Fibroblast of pulmonary artery (primary cell): ENCODE results near the gene SLX4.
A peak's percentile ranks its signal among the peaks of the same experiment; 100 is the strongest.

Source experiments
- DNase-seq: peaks from one replicate; pipeline ENCODE4 v3.0.0-alpha.2; 2010; ENCODE audit warnings: low read depth
- H3K4me3 ChIP-seq: replicated peaks from 2 replicates; pipeline ENCODE4 v1.5.1; 2011; ENCODE audit warnings: low read depth, mild to moderate bottlenecking, control low read depth, low read length, moderate library complexity
- TF ChIP-seq, protein P1 (sequence below): IDR thresholded peaks from 2 replicates; pipeline ENCODE4 v1.5.1; 2011; ENCODE audit warnings: mild to moderate bottlenecking, control low read depth, low read length, inconsistent platforms; ENCODE audit errors: missing control alignments

The SLX4 gene

DNA sequence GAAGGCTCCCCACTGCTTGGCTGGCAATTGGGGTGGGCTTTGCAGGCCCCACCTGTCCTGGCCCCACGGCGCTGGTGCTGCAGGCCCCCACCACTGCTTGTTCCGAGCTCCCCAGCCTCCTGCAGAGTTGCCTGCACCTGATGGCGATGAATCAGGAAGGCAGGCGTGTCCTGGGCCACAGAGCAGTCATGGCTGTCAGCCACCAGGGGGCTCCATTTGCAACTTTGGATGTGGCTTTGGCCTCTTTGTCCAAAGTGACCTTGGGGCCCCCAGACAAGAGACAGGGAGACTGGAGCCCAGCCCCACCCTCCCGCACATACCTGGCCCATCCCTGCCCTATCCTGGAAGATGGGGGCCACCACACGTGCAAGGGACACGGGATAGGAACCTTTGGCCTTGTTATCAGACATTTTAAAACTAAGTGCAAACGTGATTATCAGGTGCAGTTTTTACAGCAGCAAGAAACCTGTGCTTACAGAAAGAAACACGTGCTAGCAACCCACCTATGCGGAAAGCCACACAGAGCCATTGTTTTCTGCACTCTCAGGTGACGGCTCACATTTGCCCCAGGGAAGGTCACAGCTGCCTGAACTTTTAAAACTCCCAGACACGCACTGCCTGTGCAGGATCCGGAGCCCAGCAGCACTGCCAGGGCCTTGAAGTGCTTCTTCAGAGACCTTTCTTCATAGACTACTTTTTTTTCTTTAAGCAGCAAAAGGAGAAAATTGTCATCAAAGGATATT lies 43.0 kb upstream of the SLX4 start, which contains the start of gene DNASE1:
Gene DNASE1 (plus strand): TSS at position 443 of the 743 bp plus-strand sequence. CDS start 683 bp downstream, outside the sequence.
- DNase-seq: peak; percentile 67
- no peak within 1 kb of the TSS for H3K4me3 ChIP-seq
- TF ChIP-seq, protein P1, sequence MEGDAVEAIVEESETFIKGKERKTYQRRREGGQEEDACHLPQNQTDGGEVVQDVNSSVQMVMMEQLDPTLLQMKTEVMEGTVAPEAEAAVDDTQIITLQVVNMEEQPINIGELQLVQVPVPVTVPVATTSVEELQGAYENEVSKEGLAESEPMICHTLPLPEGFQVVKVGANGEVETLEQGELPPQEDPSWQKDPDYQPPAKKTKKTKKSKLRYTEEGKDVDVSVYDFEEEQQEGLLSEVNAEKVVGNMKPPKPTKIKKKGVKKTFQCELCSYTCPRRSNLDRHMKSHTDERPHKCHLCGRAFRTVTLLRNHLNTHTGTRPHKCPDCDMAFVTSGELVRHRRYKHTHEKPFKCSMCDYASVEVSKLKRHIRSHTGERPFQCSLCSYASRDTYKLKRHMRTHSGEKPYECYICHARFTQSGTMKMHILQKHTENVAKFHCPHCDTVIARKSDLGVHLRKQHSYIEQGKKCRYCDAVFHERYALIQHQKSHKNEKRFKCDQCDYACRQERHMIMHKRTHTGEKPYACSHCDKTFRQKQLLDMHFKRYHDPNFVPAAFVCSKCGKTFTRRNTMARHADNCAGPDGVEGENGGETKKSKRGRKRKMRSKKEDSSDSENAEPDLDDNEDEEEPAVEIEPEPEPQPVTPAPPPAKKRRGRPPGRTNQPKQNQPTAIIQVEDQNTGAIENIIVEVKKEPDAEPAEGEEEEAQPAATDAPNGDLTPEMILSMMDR: peak; percentile 71

GRCh38 chr16:3652373-3653195 lies 41.2 kb upstream of the SLX4 start:
- no peak for DNase-seq
- no peak overlapping the region for H3K4me3 ChIP-seq
- TF ChIP-seq, protein P1: no peak

DNA sequence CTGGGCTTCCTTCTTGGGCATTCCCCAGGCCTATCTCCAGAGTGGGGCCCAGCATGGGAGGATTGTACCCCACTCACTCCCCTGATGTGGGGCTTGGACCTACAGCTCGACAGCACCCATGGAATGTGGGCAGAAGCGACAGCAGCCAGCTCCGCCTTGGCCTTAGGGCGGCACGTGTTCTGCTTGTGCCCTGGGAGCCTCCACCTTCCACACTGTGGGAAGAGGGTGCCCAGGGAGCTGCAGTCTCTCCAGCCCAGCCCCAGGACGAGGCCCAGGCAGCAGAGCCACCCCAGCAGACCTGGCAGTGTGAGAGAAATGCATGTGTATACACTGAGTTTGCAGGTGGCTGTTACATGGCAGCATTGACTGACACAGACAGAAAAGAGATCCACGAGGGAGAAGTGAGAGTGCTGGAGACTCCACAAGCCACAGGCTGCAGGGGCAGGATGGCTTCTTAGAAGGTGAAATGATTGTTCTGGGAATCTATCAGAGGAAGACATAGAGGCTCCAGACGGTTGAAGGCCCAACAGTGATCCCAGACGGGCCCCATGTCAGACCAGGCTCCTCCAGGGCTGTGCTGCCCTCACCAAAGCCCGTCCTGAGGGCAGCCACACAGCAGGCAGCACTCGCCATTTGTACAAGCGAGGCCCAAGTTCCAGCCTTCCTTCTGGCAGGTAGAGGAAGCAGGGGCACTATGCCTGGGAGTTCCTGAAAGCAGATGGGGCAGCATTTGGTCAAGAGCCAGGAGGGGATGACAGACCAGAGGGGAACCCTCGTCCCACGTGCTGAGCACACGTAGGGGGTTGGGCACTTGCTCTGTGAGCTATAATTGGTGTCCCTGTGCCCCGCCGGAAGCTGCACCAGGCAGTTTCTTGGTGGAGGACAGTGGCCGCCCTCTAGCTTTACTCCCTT lies 40.3 kb upstream of the SLX4 start:
- TF ChIP-seq, protein P1: no peak
- H3K4me3 ChIP-seq: no peak overlapping the region
- no peak for DNase-seq

DNA sequence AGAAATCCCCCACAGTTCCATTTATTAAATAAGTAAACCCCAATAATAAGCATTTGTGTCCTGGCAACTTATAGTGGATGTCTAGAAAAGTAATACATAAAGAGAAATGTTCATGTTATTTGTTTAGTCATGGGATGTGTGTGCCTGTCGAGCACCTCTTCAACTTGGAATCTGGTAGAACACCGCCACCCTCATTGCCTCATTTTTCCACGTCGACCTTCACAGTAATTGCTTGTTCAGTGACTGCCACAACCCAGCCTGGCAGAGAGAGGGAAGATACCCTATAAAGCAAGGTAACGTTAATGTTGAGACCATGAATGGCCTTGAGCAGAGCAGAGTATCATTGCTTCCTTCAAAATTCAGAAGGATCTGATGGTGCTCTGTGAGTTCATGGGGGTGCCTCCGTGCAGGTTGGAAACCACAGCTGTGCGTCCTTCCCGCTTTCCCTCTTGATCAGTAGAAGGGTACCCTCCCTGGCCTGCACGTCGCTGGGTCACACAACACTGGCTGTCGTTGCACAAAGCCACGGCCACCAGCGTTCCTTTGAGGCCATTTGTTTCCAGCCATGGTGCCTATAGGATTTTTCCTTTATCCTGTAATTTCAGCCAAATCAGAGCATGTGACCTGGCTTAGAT lies 39.3 kb upstream of the SLX4 start:
- H3K4me3 ChIP-seq: no peak overlapping the region
- TF ChIP-seq, protein P1: no peak
- no peak for DNase-seq

DNA sequence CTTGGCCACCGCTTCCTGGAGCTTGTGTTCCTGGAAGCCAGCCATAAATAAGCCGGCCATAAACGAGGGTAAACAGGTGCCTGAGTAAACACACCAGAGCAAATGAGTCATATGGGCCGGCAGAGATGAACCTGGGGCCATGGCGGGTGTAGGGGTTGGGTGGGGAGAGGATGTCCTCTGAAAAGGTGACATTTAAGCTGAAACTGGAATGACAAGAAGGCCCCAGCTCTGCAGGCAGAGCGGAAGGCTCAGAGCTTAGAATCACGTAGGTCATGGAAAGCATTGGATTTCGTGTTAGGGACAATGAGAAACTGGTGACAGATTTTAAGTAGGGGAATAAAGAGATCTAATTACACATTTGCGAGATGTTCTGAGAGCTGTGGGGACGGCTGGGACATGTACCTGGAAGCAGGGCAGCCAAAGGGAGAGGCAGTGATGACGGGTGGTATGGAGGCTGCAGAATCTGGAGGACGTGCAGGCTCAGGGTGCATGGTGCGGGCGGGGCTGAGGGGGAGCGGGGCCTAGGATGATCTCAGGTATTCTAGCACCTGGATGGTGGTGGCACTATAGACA lies 35.0 kb upstream of the SLX4 start:
- TF ChIP-seq, protein P1: no peak
- H3K4me3 ChIP-seq: no peak overlapping the region
- DNase-seq: no peak
